Tongue (tissue), 2 donors: ENCODE measurements around the gene CNTN2. TPM values are rescaled to one million over a fixed set of nuclear protein-coding genes. Genes with fewer than 3 reads are reported as not detected.

ENCODE experiments used
- DNase-seq: peaks from one replicate; pipeline ENCODE4 v3.0.0-alpha.2; 2015
- total RNA-seq: library from RNA; depleted of rRNA; stranded (reverse); fragments of >200 nt; gene quantifications from one replicate; pipeline ENCODE4 v1.2.3, GENCODE V29; 2014

CNTN2 gene
- total RNA-seq, 1 donor from 2014 or later, result 3.1 TPM

DNA sequence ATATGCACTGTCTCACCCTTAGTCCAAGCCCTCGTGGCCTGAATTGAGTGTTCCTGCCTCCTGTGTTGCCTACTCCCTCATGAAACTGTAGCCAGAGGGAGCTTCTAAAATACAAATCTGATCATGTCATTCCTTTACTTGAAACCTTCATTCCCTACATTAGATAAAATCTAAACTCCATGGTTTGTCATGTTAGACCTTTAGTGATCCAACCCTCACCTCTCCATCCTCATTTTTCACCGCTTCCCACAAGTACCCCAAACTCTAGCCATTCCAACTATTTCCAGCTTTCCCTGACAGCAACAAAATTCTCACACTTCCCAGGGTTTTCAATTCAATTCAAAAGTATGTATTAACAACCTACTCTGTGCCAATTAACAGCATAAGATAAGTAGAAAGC is 18.3 kb upstream of the CNTN2 start:
- DNase-seq, result no peak

DNA sequence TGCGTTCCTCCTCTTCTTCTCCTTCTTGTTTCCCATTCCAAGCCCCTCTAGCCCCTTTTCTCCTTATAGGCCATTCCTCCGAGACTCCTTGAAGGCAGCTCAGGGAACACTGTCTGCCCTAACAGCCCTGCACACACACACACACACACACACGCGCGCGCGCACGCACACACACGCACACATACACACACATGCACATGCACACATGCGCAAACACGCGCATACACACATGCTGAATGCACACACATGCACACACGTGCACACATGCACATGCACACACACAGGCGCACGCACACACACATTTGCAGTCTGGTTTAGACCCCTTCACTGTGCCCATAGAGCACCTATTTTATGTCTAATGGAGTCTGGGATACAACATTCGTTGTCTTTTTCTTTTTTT is 17.8 kb upstream of the CNTN2 start:
- no peak for DNase-seq

DNA sequence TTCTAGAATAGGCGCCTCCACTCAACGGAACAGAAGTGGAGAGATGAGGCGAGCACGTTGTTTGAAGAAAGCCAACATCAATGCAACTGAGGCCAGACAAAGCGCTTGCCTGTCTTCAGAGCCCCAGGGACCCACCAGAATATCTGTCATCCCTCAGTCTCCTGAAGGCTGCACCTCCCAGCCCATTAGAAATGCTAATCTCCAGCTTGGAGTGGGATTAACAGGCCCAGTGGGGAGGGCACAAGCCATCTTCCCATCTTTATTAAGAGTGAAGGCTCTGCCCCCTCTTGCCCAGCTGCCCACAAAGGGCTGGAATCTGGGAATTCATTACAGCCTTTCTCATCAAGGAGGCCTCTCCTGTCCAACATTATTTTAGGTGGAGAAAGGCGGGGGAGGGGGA is 16.8 kb upstream of the CNTN2 start:
- DNase-seq, result no peak

DNA sequence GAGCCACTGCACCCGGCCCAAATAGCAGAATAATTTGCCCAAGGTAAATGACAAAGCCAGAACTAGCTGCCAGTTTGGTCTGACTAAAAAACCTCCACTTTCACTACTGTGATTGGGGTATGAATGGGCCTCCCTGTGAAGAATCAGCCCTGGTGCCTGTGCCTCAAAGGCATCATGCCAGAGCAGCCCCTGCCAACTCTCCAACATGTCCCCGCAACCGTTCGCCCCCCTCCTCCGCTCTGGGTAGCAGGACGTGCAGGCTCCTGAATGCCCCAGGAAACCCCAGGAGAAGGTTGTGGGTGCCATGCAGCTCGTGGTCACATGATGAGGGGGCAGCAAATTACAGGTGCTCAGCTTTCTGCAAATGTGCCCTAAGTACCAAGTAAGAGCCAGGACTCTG is 14.6 kb upstream of the CNTN2 start:
- DNase-seq, result no peak

DNA sequence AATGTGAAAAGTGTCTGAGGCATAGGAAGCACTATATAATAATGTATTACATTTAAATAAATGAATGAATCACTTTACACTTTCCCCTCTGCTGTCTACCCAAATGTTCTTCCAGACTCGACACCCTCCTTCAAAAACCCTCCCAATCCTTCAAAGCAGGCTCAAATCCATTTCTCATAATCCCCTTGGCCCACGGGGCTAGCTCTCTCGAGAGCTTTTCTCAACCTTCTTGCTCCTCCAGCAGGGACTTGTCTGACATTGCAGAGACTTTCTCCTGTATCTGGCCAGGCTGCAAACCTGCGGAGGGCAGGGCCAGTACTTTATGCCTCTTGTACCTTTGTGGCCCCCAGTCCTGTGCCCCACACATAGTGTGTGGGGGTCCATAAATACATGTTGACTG is 14.1 kb upstream of the CNTN2 start:
- DNase-seq, result no peak

DNA sequence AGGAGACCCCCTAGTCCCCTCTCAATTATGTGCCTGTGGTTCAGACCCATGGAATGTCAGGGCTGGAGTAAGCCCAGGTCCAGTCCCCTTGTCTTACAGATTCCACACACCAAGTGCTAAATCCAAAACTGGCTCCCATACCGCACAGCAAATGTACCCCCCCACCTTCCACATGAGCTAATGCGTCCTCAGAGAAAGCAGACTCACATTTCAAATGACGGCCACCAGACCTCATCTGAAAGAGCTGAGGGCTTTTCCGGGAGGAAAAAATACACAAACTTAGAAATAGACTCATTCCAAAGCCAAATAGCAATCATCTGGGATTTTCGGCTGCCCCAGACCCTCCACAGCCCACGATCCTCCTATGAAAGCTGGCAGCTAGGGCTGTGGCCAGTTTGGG is 12.8 kb upstream of the CNTN2 start:
- DNase-seq, result peak; percentile 59

DNA sequence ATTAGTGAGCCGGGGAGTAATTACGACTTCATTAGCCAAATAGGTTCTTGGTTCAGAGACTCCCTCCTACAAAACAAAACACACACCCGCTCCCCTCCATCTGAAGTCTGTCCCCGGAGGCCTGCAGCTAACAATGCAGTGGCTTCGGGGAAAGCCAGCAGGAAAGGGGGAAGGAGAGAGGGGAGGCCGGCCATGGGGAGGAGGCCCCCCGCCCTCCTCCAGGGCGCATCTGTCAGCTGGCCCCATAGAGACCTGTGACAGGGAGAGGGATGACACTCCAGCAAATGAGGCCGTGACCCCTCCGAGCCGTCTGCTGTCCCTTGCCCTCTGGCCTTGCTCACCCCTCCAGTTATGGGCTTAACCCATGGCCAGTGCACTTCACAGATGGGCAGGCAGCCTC is 12.1 kb upstream of the CNTN2 start:
- DNase-seq, result no peak

DNA sequence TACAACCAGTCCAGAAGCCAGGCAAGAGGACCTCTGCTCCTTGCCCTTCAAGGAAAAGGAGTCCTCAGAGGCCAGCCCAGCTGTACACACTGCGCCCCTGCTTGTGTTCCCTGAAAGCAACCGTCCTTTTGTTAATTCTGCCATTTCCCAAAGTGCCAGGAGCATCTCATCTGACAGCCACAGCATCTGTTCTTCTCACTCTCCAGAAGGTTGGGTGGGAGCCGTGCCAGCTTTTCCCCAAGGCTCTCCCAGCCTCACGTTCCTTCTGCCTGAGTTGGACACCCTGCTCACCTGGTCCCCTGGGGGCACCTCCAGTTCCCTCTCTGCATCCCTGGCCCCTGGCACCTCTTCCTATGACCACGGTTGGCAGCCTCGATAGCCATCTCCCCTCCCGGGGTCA is 10.5 kb upstream of the CNTN2 start:
- DNase-seq, result peak; percentile 20

DNA sequence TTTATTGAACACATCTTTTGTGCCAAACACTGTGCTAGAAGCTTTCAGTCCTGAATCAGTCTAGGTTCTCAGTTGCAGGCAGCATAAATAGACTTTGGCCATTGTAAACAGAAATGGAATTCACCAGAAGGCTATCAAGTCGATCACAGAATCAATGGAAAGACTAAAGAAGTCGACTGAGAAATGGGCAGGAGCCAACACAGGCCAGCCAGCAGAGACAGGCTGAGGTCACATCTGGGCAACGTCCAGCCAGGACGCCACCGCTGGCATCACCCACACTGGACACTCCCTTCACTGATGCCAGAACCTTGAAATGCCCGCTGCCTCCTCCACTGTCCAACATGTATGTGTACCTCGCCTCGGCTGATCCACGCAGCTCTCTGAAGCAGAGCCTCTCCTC is 5.5 kb upstream of the CNTN2 start:
- DNase-seq, result no peak

DNA sequence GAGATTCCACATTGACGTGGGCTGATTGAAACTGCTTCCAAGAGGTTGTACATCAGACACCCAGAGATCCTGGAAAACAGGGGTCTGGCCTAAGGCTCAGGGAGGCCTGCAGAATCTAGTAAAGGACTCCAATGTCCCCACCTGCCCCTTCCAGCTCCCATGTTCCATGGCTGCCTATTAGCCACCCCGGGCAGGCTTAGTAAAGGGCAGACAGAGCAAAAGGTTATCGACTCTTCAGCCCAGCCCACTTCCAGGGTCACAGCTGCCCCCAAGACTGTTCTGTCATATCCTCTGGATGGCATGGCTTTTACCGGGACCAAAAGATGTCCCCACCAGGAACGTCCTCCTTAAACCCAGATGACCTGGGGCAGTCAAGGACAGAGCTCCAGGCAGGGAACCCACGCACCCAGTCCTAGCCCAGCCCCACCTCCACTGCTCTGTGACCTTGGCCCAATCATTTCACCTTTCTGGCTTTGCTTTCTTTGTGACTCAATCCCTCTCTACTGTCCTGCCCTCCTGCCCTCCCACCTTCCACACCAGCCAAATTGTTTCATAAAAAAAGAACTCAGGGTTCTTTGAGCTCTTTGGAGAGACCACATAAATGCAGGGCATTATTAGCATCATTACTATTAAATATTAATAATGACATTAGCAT is 4.8 kb upstream of the CNTN2 start:
- DNase-seq, result no peak

DNA sequence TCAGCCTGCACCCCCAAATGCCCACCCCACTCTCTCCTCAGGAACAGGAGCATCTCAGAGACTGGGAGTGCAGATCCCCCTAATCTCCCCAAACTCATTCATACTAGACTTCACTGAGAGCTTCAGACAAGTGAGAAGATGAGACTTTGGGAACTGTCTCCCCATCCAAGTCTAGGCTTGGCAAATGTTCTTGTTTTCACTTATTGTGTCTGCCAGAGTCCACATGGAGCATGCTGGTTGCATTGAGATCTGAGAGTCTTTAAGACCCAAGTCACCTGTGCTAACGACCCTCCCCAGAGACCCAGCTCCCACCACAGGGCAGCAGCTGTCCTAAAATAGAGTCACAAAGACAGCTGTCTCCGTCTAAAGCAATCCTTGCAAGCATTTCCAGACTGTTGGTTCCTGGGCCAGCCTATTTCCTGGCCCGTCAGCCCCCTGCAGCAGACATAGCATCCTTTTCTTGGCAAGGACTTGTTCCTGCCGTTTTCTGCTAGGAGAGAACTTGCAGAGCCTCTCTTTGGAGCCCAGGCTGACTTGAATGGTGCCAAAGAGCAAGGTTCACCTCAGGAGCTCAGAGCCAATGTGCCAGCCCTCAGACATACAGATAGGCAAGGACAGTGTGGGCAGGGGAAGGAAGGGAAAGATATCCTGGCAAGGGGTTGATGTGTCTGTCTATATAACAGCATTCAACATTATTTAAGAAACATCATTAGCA is 1.9 kb upstream of the CNTN2 start:
- peak; percentile 25 for DNase-seq

DNA sequence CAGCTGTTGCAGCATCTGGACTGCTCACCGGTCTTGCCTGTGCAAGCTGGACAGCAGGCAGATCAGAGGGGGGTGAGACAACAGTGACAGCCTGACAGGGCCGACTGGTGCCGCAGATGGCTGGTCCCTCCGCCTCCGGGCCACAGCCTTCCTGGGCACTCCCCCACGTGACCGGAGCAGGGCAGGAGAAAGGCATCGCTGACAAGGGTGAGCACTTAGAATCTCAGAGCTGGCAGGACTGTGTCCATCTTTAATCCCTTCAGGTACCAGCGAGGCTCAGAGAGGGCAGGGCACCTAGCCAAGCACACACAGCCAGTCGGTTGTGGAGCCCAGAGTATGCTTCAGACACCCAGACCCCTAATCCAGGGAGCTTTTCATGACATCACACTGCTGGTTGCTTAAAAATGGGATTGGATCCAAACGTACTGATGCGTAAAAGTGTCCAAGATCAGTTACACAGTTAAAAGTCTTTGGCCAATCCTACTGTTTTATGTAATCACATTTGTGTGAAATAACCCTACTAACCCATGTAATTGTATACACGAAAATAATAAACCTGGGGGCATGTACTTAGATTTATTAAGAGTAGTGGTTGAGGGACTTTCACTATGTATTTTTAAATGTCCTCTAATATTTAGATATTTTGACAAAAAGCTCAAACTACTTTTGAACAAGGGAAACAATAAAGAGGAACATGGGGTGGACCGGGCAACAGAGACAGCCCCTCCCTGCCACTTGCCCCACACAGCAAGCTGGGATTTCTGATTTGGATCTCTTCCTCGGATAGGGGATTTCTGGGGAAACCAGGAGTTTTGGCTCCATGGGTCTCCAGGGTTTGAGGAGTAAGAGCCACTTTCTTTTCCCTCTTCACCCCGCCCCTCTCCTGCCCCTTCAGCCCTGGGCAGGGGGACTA is 758 bp upstream of the CNTN2 start:
- DNase-seq, result peak; percentile 24

DNA sequence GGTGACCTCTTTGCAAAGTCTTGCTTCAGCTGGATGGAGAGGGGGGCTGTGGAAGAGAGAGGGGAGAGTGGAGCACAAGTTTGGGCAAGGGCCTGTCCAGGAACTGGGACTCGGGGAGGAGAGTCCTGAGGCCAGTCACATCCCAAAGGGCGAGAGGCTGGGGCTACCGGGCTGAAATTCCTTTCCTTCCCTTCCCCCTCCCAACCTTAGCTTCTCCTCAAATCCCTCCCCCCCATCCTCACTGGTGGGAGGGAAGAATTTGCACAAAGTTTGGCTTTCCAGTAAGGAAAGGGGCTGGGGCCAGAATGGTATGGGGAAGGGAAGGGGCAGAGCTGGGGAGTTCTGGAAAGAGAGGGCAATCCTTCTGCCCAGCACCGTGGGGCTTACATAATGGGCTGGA is 854 bp downstream of the CNTN2 start:
- DNase-seq, result no peak

DNA sequence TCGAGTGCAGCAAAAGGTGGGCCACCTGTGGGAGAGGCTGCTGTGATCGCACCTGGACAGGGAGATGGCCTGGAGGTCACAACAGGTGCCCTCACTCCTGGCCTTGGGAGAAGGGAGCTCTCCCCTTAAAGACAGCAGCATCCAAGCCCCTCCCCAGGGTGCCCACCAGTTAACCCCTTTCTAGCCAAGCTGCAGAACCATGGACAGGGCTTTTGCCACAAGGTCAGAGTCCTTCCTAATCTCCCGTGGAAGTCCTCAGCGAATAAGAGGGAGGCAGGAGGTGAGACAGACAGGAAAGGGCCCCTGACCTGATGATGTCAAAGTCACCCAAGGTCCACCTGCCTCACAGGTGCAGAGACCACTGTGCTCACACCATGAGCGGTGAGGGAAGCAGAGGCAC is 1.7 kb downstream of the CNTN2 start:
- DNase-seq, result no peak

DNA sequence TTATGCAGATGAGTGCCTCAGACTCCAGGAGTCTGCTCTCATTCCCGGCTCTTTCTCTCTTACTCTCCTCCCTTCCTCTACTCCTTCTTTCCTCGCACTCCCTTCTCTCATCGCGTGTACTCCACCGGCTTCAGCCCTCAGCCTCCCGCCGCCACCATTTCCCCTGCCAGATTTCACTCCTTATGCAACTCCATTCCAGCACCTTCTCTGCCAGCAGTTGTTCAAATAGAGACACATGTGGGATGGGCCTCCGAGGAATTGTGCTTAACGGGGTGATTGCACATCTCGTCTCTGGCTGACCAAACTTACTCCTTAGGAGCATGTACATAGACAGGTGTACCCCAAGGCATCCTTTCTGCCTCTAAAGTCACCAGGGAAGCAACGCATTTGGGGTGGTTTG is 2.1 kb downstream of the CNTN2 start:
- DNase-seq, result no peak

DNA sequence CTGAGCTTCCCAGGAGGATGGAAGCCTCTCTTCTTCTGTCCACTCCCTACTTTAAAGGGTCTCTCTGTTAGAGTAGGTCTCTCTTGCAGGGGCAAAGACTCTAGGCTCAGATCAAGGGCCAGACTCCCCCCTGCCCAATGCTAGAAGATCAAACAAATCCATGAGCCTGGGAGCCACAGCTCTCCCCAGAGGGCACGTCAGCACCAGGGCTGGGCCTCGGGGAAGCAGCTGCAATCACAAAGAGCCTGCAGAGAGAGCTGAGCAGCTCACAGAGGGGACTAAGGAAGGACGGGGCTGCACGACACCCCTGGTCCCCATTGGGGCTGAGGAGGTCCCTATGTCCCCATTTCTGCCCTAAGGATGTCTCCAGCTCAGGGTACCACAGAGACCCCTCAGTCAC is 3.9 kb downstream of the CNTN2 start:
- DNase-seq, result no peak

DNA sequence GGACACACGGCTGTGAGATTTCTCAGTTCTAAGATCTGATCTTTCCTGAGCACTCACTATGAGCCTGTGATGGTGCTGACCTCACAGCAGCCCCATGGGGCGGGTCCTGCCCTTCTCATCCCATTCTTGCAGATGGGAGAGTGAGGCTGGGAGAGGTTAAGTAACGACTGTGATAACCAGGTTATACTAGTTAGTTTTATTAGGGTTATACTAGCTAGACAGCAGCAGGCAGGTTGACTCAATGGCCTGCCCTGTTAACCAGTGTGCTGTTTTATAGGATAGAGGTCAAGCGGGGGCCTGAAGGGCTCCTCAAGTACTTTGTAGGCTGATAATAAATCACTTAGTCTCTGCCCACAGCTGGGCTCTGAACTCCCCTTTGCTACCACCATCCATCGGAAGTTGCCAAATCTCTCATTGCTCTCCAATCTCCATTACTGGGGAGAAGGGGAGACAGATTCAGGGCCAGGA is 4.8 kb downstream of the CNTN2 start:
- no peak for DNase-seq

DNA sequence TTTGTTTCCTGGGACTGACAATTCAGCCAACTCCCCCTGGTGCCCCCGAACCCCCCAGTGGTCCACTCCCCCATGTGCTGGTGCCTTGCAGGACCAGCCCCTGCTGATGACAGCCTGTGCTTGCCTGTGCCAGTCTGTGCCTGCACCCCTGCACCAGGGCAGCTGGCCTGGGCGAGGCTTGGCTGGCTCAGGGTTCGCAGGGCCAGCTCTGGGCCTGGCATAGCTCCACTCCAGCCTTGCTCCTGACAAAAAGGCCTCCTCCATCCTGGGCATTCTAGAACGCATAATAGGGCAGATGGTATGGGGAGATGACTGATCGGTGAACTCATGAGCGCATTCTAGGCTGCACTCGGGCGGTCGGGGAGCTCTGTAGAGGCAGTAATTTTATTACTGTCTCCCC is 5.4 kb downstream of the CNTN2 start:
- peak; percentile 24 for DNase-seq

DNA sequence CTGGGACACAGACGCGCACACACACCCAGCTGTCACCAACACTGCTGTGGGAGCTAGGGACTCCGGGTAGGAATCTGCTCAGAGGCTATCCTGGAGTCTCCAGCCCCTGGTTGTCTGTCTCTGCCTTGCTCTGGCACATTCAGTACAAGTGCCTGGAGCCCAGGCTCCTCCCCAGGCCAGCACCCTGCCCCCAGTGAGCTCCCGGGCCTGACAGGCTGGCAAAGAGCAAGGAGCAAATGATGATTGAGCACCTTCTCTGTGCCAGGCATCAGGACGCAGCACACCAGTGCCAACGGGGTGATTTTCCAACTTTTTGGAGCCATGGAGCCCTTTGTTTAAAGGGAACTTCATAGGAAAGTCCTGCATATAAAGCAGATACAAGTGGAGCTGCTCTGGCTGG is 6.5 kb downstream of the CNTN2 start:
- no peak for DNase-seq

DNA sequence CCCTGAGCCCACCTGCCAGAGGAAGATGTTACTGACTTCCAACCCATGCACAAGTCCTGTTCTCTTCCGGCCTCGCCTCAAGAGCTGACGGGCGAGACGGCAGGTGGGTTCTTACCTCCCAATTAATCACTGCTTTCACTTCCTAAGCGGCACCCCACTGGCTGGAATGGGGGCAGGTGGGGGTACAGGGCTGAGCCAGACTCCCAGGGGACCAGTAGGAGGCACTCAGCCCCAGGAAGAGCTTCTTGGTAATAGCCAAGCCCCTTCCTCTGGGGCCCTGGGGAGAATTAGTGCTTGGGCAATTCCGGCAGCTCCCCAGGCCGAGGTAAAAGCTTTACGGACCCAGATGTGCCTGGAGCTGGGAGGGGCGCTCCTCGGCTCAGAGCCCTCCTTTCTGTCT is 9.7 kb downstream of the CNTN2 start:
- no peak for DNase-seq

DNA sequence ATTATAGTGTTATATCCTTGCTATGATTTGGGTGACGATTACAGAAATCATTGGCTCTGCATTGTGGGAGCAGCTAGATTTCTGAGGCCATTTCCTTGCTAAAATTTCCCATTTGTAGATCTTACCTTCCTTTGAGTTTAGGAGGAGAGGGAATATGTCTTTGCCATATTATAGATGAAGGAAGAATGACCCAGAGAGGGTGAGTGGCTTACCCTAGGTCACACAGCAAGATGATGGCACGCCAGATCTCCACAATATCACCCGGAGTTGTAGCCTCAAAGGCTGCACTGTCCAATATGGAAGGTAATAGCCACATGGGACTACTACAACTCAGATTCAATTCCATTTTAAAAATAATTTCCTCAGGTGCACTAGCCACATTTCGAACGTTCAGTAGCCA is 10.3 kb downstream of the CNTN2 start:
- DNase-seq, result no peak

DNA sequence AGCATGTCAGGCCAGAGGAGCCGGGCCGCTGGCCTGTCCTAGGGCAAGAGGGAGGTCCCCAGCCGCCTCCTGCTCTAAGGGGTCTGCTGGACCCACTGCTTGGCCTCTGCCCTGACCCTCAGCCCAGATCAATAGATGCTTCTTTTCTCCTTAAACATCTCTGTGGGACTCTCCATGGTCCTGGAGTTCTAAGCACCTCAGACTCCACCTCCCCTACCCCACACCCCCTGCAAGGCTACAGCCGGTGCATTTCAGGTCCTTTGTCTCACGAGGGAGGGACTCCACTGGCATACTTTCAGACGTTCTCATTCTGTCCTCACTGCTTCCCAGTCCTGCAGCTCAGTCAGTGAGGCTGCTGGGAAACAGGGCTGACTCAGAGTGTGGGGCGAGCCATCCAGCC is 11.0 kb downstream of the CNTN2 start:
- DNase-seq, result no peak

DNA sequence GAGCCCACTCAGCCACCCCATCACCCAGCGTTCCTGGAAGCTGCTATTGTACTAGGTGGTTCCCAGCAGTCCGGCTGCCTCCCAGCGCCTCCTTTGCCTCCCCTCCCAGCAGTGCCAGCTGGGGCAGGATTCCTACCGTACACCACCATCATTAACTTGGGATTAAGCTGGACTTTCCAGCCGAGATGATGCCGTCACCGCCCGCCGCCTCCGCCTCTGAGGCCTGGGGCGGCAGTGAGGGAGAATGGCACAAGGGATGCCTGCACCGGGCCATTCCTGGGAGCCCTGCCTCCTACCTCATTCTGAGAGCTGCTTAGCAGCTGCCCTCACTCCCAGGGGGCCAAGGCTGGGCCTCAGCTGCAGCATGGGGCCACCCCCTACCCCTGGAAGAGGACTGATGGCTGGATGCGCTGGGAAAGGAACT is 13.2 kb downstream of the CNTN2 start:
- no peak for DNase-seq
